Measurements from ENCODE around the gene PPP1CB.

The PPP1CB gene

GRCh38 chr2:28746429-28747111 lies 5.1 kb upstream of the PPP1CB start:
- no peaks in the 10 kb centered on the region for H3K9me3 ChIP-seq (ENCODE audit: low read length)
- peaks cover 14% of the 10 kb centered on the region for H3K4me1 ChIP-seq (ENCODE audit: insufficient read depth, low read length)
- no peak overlapping the region for H3K27ac ChIP-seq (ENCODE audit: low read depth, low read length)
- H3K4me3 ChIP-seq (ENCODE audit: low read depth in 1 of 2, low read length in 2 of 2) = no peak overlapping the region
- no peak overlapping the region for H3K9ac ChIP-seq (ENCODE audit: low read length)
- no peaks in the 10 kb centered on the region for H3K27me3 ChIP-seq (ENCODE audit: control insufficient read depth in 1 of 2, insufficient read depth in 2 of 2, low read length in 2 of 2)
- H3K36me3 ChIP-seq (ENCODE audit: insufficient read depth, low read length) = no peaks in the 10 kb centered on the region

- Histone ChIP-seq H3K4me1 (ENCODE audit: insufficient read depth, low read length) (peaks cover 14% of the 10 kb centered on the region), H3K27ac (ENCODE audit: low read depth, low read length) (no peak overlapping the region), H3K36me3 (ENCODE audit: insufficient read depth, low read length) (no peaks in the 10 kb centered on the region), H3K27me3 (ENCODE audit: control insufficient read depth in 1 of 2, insufficient read depth in 2 of 2, low read length in 2 of 2) (no peaks in the 10 kb centered on the region), H3K9me3 (ENCODE audit: low read length) (no peaks in the 10 kb centered on the region), H3K9ac (ENCODE audit: low read length) (no peak overlapping the region), H3K4me3 (ENCODE audit: low read depth in 1 of 2, low read length in 2 of 2) (no peak overlapping the region)
Measured at GRCh38 chr2:28747714-28748113, 3.9 kb upstream of the PPP1CB start.

DNA sequence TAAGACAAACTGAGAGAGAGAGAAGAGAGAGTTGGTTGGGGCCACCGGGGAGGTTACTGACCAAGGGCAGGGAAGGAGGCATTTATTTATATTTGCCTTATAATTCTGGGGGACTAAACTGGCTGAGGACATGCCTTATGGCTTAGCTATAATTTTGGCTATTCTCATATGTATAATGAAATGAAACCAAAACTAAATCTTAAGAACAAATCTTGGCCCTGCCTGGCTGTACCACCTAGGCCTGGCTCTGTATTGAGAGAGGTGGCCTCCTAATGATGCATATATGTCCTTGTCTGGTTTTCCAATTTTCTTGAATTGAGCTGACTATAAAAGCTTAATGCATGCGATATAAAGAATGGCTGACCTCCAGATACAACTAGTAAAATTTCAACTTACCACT lies 3.5 kb upstream of the PPP1CB start:
- H3K9ac ChIP-seq (ENCODE audit: low read length) = no peak overlapping the region

GRCh38 chr2:28748941-28749340 lies 2.7 kb upstream of the PPP1CB start:
- Histone ChIP-seq H3K4me1 (ENCODE audit: insufficient read depth, low read length) (peaks cover 14% of the 10 kb centered on the region), H3K4me3 (ENCODE audit: low read depth in 1 of 2, low read length in 2 of 2) (no peak overlapping the region), H3K9me3 (ENCODE audit: low read length) (no peaks in the 10 kb centered on the region), H3K27me3 (ENCODE audit: control insufficient read depth in 1 of 2, insufficient read depth in 2 of 2, low read length in 2 of 2) (no peaks in the 10 kb centered on the region), H3K9ac (ENCODE audit: low read length) (no peak overlapping the region), H3K27ac (ENCODE audit: low read depth, low read length) (no peak overlapping the region), H3K36me3 (ENCODE audit: insufficient read depth, low read length) (no peaks in the 10 kb centered on the region)

More for the DNA sequence above, 3.5 kb upstream of the PPP1CB start:
- Histone ChIP-seq H3K27ac (ENCODE audit: low read depth, low read length) (no peak overlapping the region), H3K4me3 (ENCODE audit: low read depth in 1 of 2, low read length in 2 of 2) (no peak overlapping the region), H3K27me3 (ENCODE audit: control insufficient read depth in 1 of 2, insufficient read depth in 2 of 2, low read length in 2 of 2) (no peaks in the 10 kb centered on the region), H3K9me3 (ENCODE audit: low read length) (no peaks in the 10 kb centered on the region), H3K36me3 (ENCODE audit: insufficient read depth, low read length) (no peaks in the 10 kb centered on the region), H3K4me1 (ENCODE audit: insufficient read depth, low read length) (peaks cover 14% of the 10 kb centered on the region)

GRCh38 chr2:28749526-28749925 lies 2.1 kb upstream of the PPP1CB start:
- Histone ChIP-seq H3K27ac (ENCODE audit: low read depth, low read length) (no peak overlapping the region), H3K27me3 (ENCODE audit: control insufficient read depth in 1 of 2, insufficient read depth in 2 of 2, low read length in 2 of 2) (no peaks in the 10 kb centered on the region), H3K9me3 (ENCODE audit: low read length) (no peaks in the 10 kb centered on the region), H3K4me3 (ENCODE audit: low read depth in 1 of 2, low read length in 2 of 2) (no peak overlapping the region), H3K36me3 (ENCODE audit: insufficient read depth, low read length) (no peaks in the 10 kb centered on the region), H3K4me1 (ENCODE audit: insufficient read depth, low read length) (peaks cover 14% of the 10 kb centered on the region), H3K9ac (ENCODE audit: low read length) (no peak overlapping the region)

- no peaks in the 10 kb centered on the region for H3K27me3 ChIP-seq (ENCODE audit: control insufficient read depth in 1 of 2, insufficient read depth in 2 of 2, low read length in 2 of 2)
- no peaks in the 10 kb centered on the region for H3K9me3 ChIP-seq (ENCODE audit: low read length)
- peak overlapping the region; percentile 80 for H3K9ac ChIP-seq (ENCODE audit: low read length)
- H3K4me3 ChIP-seq (ENCODE audit: low read depth in 1 of 2, low read length in 2 of 2) = peak overlapping the region; percentile 84 to 86
- H3K4me1 ChIP-seq (ENCODE audit: insufficient read depth, low read length) = peaks cover 23% of the 10 kb centered on the region
- H3K36me3 ChIP-seq (ENCODE audit: insufficient read depth, low read length) = no peaks in the 10 kb centered on the region
- peak overlapping the region; percentile 99 for H3K27ac ChIP-seq (ENCODE audit: low read depth, low read length)
Measured at GRCh38 chr2:28750316-28751251, 1.0 kb upstream of the PPP1CB start.

- H3K27me3 ChIP-seq (ENCODE audit: control insufficient read depth in 1 of 2, insufficient read depth in 2 of 2, low read length in 2 of 2) = no peaks in the 10 kb centered on the region
- no peaks in the 10 kb centered on the region for H3K36me3 ChIP-seq (ENCODE audit: insufficient read depth, low read length)
- peak overlapping the region; percentile 99 for H3K27ac ChIP-seq (ENCODE audit: low read depth, low read length)
- H3K9me3 ChIP-seq (ENCODE audit: low read length) = no peaks in the 10 kb centered on the region
- H3K4me3 ChIP-seq (ENCODE audit: low read depth in 1 of 2, low read length in 2 of 2) = peak overlapping the region; percentile 86 to 87
- H3K9ac ChIP-seq (ENCODE audit: low read length) = peak overlapping the region; percentile 79
- H3K4me1 ChIP-seq (ENCODE audit: insufficient read depth, low read length) = peaks cover 38% of the 10 kb centered on the region
Measured at GRCh38 chr2:28751956-28752630, 463 bp downstream of the PPP1CB start.

DNA sequence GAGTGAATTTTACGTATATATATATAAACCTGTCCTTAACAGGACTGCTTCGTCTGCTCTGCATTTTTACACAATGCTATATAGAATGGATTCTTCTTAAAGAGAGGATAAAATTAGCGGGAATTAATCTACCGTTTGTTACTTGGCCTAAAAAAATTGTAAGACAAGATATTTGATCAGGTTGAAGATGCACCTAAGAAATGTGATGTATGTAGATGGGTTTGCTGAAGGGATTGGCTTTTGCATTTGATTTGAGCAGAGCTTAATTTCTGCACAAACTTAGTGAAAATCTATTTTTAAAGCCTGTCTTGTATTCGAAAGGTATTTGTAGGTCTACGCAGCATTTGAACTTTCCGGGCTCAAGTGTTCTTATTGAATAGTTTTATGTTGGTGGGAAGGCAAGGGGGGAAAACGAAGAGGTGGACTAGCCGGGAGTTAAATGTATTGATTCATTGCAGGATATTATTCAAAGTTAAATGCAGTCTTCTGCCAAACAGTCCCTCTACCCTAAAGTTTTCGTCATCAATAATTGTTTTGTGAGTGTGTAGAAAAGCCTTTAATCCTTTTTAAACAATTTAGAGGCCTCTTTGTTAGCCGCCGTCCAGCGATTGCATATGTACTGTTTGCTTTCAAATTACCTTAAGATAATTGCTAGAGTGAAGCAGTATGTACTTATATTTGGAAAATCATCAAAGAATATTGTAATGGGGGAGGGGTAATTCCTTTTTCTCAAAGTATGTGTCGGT lies 1.2 kb downstream of the PPP1CB start:
- H3K36me3 ChIP-seq (ENCODE audit: insufficient read depth, low read length) = no peaks in the 10 kb centered on the region
- peaks cover 45% of the 10 kb centered on the region for H3K4me1 ChIP-seq (ENCODE audit: insufficient read depth, low read length)
- peak overlapping the region; percentile 99 for H3K27ac ChIP-seq (ENCODE audit: low read depth, low read length)
- H3K4me3 ChIP-seq (ENCODE audit: low read depth in 1 of 2, low read length in 2 of 2) = peak overlapping the region; percentile 86 to 87
- H3K27me3 ChIP-seq (ENCODE audit: control insufficient read depth in 1 of 2, insufficient read depth in 2 of 2, low read length in 2 of 2) = no peaks in the 10 kb centered on the region
- H3K9ac ChIP-seq (ENCODE audit: low read length) = peak overlapping the region; percentile 79
- no peaks in the 10 kb centered on the region for H3K9me3 ChIP-seq (ENCODE audit: low read length)

- no peak overlapping the region for H3K9ac ChIP-seq (ENCODE audit: low read length)
- H3K27me3 ChIP-seq (ENCODE audit: control insufficient read depth in 1 of 2, insufficient read depth in 2 of 2, low read length in 2 of 2) = no peaks in the 10 kb centered on the region
- no peak overlapping the region for H3K4me3 ChIP-seq (ENCODE audit: low read depth in 1 of 2, low read length in 2 of 2)
- peak overlapping the region; percentile 44 for H3K27ac ChIP-seq (ENCODE audit: low read depth, low read length)
- H3K36me3 ChIP-seq (ENCODE audit: insufficient read depth, low read length) = no peaks in the 10 kb centered on the region
- peaks cover 52% of the 10 kb centered on the region for H3K4me1 ChIP-seq (ENCODE audit: insufficient read depth, low read length)
- no peaks in the 10 kb centered on the region for H3K9me3 ChIP-seq (ENCODE audit: low read length)
Measured at GRCh38 chr2:28754321-28754720, 2.7 kb downstream of the PPP1CB start.

DNA sequence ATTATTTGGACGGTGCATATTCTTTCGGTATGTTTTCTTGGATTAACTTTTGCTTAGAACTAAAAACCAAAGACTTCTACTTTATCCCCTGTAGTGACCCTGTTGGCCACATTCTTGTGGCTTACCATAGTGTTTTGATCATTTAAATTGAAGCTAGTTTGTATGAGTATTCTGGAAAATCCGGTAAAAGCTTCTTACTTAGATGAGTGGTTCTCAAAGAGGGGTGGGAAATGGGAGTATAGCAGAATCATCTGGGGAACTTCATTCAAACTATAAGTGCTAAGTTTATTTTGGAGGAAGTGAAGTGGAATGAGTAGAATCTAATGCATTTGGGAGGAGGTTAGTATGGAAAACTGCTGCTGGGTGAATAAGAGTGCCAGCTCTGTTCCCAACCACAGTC lies 3.8 kb downstream of the PPP1CB start:
- Histone ChIP-seq H3K27me3 (ENCODE audit: control insufficient read depth in 1 of 2, insufficient read depth in 2 of 2, low read length in 2 of 2) (no peaks in the 10 kb centered on the region), H3K9ac (ENCODE audit: low read length) (no peak overlapping the region), H3K36me3 (ENCODE audit: insufficient read depth, low read length) (no peaks in the 10 kb centered on the region), H3K4me3 (ENCODE audit: low read depth in 1 of 2, low read length in 2 of 2) (no peak overlapping the region), H3K27ac (ENCODE audit: low read depth, low read length) (no peak overlapping the region), H3K9me3 (ENCODE audit: low read length) (no peaks in the 10 kb centered on the region), H3K4me1 (ENCODE audit: insufficient read depth, low read length) (peaks cover 47% of the 10 kb centered on the region)

- no peak overlapping the region for H3K4me3 ChIP-seq (ENCODE audit: low read depth in 1 of 2, low read length in 2 of 2)
- no peaks in the 10 kb centered on the region for H3K36me3 ChIP-seq (ENCODE audit: insufficient read depth, low read length)
- H3K9me3 ChIP-seq (ENCODE audit: low read length) = no peaks in the 10 kb centered on the region
- peaks cover 55% of the 10 kb centered on the region for H3K4me1 ChIP-seq (ENCODE audit: insufficient read depth, low read length)
- H3K27ac ChIP-seq (ENCODE audit: low read depth, low read length) = no peak overlapping the region
- no peaks in the 10 kb centered on the region for H3K27me3 ChIP-seq (ENCODE audit: control insufficient read depth in 1 of 2, insufficient read depth in 2 of 2, low read length in 2 of 2)
- no peak overlapping the region for H3K9ac ChIP-seq (ENCODE audit: low read length)
Measured at GRCh38 chr2:28758459-28758858, 6.8 kb downstream of the PPP1CB start.
